GM12872 (cell line): ENCODE results near the gene ILDR2.

Experiments
- CTCF ChIP-seq: IDR thresholded peaks from 3 replicates; pipeline ENCODE4 v1.5.1; 2011; ENCODE audit warnings: low read depth, mild to moderate bottlenecking, low read length, moderate library complexity; ENCODE audit not compliant: insufficient read depth

Gene ILDR2

DNA sequence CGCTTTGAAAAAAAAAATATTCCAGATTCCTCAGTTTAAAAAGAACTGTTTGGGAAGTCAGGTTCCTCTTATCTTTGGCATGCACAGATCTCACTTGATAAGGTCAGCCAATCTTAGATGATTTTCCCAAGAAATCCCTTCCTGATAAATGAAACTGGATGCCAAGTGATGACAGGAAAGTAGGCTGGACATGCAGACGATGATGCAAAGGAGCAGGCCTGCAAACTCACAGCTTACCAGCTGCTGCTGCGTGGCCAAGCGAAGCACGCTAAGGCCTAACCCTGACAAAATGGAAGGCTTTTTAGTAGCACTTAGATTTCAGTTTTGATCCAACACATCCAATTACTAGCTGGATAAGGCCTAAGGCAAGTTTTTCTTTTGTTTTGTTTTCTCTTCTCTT is 109.4 kb downstream of the ILDR2 start:
- no peak for TF ChIP-seq CTCF

- TF ChIP-seq CTCF, result no peak
Observed at GRCh38 chr1:166859597-166859996, 115.7 kb downstream of the ILDR2 start.

DNA sequence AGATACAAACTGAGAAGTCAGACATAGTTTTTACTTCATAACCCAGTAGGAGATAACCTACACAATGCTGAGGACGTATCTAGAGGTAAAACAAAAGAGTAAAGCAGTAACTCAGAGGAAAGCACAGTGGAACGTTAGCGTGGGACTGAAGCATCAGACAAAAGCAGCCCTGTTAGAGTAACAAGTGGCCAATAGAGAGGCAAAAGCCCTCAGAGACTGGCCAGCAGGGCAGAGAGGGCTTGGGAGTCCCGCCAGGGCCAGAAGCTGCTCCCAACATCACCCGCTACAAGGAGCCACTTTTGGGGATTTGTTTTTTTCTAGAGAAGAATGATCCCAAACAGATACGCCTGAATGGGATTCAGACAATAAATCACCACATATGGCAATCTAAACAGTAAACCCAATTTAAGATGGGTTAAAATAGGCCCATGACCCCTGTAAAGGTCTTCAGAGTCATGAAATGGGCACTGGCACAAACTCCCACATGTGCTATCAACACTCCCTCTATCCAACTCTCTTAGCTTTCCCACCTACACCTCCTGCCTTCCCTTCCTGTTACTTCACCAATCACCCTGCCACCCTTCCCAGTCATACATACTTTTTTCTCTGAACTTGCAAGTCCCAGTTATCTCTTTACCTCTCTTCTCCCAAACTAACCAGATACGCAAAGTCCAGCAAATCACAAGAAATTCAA is 116.5 kb downstream of the ILDR2 start:
- no peak for TF ChIP-seq CTCF
